Activated CD8-positive, alpha-beta T cell treated with anti-CD3 and anti-CD28 coated beads for 36 hours (primary cell): ENCODE data around the gene TBC1D22A. TPM values are rescaled to one million over a fixed set of nuclear protein-coding genes. Genes with fewer than 3 reads are reported as not detected.

Source experiments
- ATAC-seq: fragments of 200-7000 bp; cut with Tn5 transposase; one replicate; pipeline ENCODE4 v1.10.0; 2021; ENCODE audit warnings: mild to moderate bottlenecking, moderate library complexity
- CTCF ChIA-PET: fragments of 350-600 bp; sonication (Branson Sonifier 250); formaldehyde crosslinking; loops from one replicate; lab custom pipeline; 2021; ENCODE audit warnings: antibody characterized with exemption; lab: Charles Lee
- POLR2A ChIA-PET: fragments of 350-600 bp; sonication (Branson Sonifier 250); formaldehyde crosslinking; loops from one replicate; lab custom pipeline; 2021; ENCODE audit warnings: antibody characterized with exemption; lab: Charles Lee
- DNase-seq: peaks from one replicate; pipeline ENCODE4 v3.0.0-alpha.2; 2020
- H3K27ac Mint-ChIP-seq: one replicate; pipeline ENCODE4 v1.8.0; 2021; ENCODE audit warnings: mild to moderate bottlenecking, mixed read lengths
- H3K27me3 Mint-ChIP-seq: one replicate; pipeline ENCODE4 v1.8.0; 2021; ENCODE audit warnings: mixed read lengths
- H3K36me3 Mint-ChIP-seq: one replicate; pipeline ENCODE4 v1.8.0; 2021; ENCODE audit warnings: low read depth, mixed read lengths
- H3K4me1 Mint-ChIP-seq: one replicate; pipeline ENCODE4 v1.8.0; 2021; ENCODE audit warnings: low read depth, mixed read lengths
- H3K4me3 Mint-ChIP-seq: one replicate; pipeline ENCODE4 v1.8.0; 2021; ENCODE audit warnings: mild to moderate bottlenecking, moderate library complexity, mixed read lengths
- H3K9me3 Mint-ChIP-seq: one replicate; pipeline ENCODE4 v1.8.0; 2021; ENCODE audit warnings: mixed read lengths
- intact Hi-C: fragments of 100-400 bp; cut with micrococcal nuclease; formaldehyde crosslinking; loops from one replicate; pipeline ENCODE4 v1.10.0; 2022
- total RNA-seq, 2 experiments: library from RNA; stranded (reverse); gene quantifications; one replicate each; pipeline ENCODE4 v1.2.3, GENCODE V29; 2021
- TF ChIP-seq, protein P1 (sequence below): fragments of 200-600 bp; IDR thresholded peaks from one replicate; pipeline ENCODE4 v1.8.0; 2022; ENCODE audit warnings: antibody characterized with exemption, mild to moderate bottlenecking

TBC1D22A gene
- total RNA-seq, 2 experiments from 2014 or later: 41.0 to 42.8 TPM

DNA sequence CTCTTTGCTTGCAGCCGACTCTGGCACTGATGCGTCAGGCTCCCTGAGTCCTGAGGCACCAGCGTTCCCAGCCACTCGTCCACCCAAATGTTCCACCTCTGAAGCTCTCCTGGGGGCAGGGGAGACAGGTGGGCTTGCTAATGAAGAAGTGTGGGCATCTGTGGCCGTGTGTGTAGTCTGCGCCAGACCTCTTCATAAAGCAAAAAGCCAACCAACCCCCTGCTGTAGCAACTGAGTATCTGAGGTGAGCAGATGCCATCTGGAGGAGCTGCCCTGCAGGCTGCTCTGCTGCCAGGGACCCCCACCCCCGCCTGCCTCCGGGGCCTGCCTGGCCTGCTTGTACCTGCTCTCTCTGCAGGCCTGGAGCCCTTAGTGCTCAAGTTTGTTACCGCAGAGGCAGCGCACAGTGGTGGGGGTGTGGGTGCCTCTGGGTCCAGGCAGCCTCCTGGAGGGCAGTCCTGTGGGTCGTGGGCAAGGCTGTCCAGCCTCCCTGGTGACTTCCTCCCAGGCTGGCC lies 272.5 kb downstream of the TBC1D22A start:
- intact Hi-C loops: no loop called here

DNA sequence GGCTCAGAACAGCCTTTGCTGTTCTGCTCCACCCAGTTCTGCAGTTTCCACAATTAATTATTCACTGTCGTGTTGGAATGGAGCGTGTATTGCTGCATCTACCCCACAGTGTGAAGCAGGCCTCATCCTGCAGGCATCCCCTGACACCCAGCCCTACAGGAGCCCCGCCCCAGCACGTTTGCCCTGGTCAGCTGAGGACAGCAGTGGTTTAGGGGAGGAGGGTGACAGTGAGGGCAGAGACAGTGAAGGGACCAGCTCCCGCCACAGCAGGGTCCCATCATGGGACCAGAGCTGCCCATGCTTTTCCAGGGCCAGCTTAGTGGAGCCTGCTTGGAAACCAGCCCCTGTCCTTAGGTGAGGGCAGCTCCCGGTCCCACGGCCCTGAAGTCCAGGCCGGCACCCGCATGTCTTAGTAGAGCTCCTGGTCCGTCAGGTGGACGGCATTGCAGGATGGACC lies 273.0 kb downstream of the TBC1D22A start:
- Mint-ChIP-seq H3K36me3 (peaks cover 3% of the 10 kb centered on the region), H3K27me3 (no peaks in the 10 kb centered on the region), H3K4me3 (no peak overlapping the region), H3K9me3 (no peaks in the 10 kb centered on the region), H3K27ac (no peak overlapping the region), H3K4me1 (no peaks in the 10 kb centered on the region)
- ChIA-PET POLR2A (no interaction called here), CTCF (interaction anchor here (1.4 kb wide), 1 partner anchor 9 kb away, joined by 3 read pairs; no protein-coding TSS in a partner anchor)
- no peak for ATAC-seq
- intact Hi-C loops: no loop called here
- TF ChIP-seq, protein P1, sequence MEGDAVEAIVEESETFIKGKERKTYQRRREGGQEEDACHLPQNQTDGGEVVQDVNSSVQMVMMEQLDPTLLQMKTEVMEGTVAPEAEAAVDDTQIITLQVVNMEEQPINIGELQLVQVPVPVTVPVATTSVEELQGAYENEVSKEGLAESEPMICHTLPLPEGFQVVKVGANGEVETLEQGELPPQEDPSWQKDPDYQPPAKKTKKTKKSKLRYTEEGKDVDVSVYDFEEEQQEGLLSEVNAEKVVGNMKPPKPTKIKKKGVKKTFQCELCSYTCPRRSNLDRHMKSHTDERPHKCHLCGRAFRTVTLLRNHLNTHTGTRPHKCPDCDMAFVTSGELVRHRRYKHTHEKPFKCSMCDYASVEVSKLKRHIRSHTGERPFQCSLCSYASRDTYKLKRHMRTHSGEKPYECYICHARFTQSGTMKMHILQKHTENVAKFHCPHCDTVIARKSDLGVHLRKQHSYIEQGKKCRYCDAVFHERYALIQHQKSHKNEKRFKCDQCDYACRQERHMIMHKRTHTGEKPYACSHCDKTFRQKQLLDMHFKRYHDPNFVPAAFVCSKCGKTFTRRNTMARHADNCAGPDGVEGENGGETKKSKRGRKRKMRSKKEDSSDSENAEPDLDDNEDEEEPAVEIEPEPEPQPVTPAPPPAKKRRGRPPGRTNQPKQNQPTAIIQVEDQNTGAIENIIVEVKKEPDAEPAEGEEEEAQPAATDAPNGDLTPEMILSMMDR: no peak
- DNase-seq: no peak

More for the DNA sequence above, 272.5 kb downstream of the TBC1D22A start:
- TF ChIP-seq, protein P1: no peak
- POLR2A ChIA-PET: no interaction called here
- Mint-ChIP-seq H3K4me3 (no peak overlapping the region), H3K27ac (no peak overlapping the region), H3K27me3 (no peaks in the 10 kb centered on the region), H3K9me3 (no peaks in the 10 kb centered on the region), H3K4me1 (no peaks in the 10 kb centered on the region), H3K36me3 (peaks cover 3% of the 10 kb centered on the region)
- CTCF ChIA-PET: no interaction called here
- DNase-seq (no peak), ATAC-seq (no peak)

DNA sequence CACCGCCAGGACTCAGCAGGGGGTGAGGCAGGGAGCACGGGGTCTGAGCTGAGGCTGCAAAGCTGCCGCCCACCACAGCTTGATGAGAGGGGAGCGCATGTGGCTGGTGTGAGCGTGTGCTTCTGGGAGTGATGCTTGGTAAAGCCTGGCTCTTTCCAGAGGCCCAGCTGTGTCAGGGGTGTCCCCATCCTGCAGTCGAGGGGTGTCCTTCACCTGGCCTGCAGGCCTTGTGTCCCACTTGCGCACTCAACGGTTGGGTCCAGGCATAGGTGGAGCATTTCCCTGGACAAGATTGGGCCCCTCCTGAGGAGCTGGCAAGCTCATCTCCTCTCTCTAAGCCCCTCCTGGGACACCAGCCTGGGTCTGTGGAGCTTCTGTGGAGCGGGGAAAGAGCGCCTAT lies 273.9 kb downstream of the TBC1D22A start:
- Mint-ChIP-seq H3K4me1 (no peaks in the 10 kb centered on the region), H3K9me3 (no peaks in the 10 kb centered on the region), H3K27me3 (no peaks in the 10 kb centered on the region), H3K36me3 (peaks cover 3% of the 10 kb centered on the region), H3K4me3 (no peak overlapping the region), H3K27ac (no peak overlapping the region)
- CTCF ChIA-PET: interaction anchor here (1.4 kb wide), 1 partner anchor 8 kb away, joined by 3 read pairs; no protein-coding TSS in a partner anchor
- TF ChIP-seq, protein P1: no peak
- ATAC-seq (no peak), DNase-seq (no peak)
- intact Hi-C loops: no loop called here
- POLR2A ChIA-PET: no interaction called here

DNA sequence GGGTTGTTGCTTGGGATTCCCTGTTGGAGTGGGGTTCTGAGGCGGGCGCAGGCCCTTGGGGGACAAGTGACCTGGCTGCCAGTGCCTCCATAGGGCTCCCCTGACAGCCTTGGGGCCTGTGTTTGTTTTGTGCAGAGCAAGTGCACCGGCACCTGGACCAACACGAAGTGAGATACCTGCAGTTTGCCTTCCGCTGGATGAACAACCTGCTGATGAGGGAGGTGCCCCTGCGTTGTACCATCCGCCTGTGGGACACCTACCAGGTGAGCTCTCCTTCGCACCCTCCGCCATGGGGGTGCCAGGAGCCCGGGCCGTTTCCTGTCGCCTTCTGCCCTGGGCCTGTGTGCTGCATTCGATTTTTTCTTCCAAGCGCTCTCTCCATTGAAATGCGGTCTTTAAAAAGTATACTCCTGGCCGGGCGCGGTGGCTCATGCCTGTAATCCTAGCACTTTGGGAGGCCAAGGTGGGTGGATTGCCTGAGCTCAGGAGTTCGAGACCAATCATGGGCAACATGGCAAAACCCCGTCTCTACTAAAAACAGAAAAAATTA lies 274.6 kb downstream of the TBC1D22A start:
- Mint-ChIP-seq H3K4me3 (no peak overlapping the region), H3K27ac (no peak overlapping the region), H3K36me3 (peaks cover 3% of the 10 kb centered on the region), H3K27me3 (no peaks in the 10 kb centered on the region), H3K4me1 (no peaks in the 10 kb centered on the region), H3K9me3 (no peaks in the 10 kb centered on the region)
- ChIA-PET CTCF (interaction anchor here (1.1 to 1.4 kb wide), 2 partner anchors 8 to 11 kb away, joined by 3 read pairs; no protein-coding TSS in a partner anchor), POLR2A (no interaction called here)
- TF ChIP-seq, protein P1: no peak
- intact Hi-C loops: no loop called here
- no peak for DNase-seq
- no peak for ATAC-seq

DNA sequence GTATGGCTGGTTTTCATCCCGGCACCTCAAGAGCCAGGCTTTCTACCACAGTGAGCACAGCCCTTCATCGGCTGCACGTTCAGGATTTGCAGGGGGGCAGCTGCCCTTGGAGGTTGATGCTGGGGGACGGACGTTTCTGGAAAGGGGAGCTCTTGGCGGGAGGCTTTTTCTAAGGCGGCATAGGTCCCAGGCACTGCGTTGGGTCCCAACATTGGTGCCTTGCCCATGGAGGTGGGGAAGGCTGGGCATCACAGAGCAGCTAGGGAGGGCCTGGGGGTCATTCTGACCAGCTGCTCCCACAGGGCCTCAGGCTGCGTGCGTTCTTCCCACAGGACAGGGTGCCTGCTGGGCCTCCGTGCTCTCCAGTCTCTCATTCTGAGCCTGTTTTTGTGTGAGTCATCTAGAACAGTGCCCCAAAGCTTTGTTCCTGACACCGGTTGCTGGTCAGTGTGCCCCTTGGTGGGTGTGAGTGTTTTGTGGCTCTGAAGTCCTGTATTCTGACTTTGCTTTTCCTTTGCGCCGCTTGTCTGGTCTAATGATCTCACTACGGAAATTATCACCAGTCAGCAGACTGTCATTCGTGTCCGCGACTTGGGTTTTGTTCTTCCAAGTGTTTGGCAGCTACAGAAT lies 275.9 kb downstream of the TBC1D22A start:
- ChIA-PET POLR2A (interaction anchor here (0.7 kb wide), 1 partner anchor 39 kb away, joined by 3 read pairs; no protein-coding TSS in a partner anchor), CTCF (no interaction called here)
- H3K4me1 Mint-ChIP-seq: peaks cover 6% of the 10 kb centered on the region
- no peaks in the 10 kb centered on the region for H3K9me3 Mint-ChIP-seq
- DNase-seq (no peak), ATAC-seq (no peak)
- H3K36me3 Mint-ChIP-seq: peaks cover 3% of the 10 kb centered on the region
- TF ChIP-seq, protein P1: no peak
- H3K4me3 Mint-ChIP-seq: no peak overlapping the region
- no peaks in the 10 kb centered on the region for H3K27me3 Mint-ChIP-seq
- H3K27ac Mint-ChIP-seq: no peak overlapping the region
- intact Hi-C loops: no loop called here
